Measurements from ENCODE around the gene ETV1.

ETV1 gene

DNA sequence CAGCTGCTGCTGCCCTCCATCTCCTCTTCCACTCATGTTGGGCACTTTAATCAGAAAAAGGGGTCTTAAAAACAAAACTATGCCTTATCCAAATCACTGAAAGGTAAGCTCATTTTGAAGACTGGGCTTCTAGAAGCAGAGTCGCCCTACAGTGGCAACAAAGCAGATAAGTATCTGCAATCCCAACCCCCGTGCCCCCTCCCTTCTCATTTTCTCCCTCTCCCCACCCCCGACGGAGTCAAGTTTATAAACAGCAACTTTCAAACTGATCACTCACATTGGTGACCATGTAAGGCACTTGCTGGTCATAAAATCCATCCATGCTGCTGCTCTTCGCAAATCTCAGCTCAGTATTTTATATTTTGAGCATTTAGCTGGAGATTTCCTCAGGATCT, 738 bp downstream of the ETV1 start:
- peak overlapping the region; percentile 77 for H3K4me3 ChIP-seq (ENCODE audit: low read depth, low read length)
- TF ChIP-seq, protein P1, sequence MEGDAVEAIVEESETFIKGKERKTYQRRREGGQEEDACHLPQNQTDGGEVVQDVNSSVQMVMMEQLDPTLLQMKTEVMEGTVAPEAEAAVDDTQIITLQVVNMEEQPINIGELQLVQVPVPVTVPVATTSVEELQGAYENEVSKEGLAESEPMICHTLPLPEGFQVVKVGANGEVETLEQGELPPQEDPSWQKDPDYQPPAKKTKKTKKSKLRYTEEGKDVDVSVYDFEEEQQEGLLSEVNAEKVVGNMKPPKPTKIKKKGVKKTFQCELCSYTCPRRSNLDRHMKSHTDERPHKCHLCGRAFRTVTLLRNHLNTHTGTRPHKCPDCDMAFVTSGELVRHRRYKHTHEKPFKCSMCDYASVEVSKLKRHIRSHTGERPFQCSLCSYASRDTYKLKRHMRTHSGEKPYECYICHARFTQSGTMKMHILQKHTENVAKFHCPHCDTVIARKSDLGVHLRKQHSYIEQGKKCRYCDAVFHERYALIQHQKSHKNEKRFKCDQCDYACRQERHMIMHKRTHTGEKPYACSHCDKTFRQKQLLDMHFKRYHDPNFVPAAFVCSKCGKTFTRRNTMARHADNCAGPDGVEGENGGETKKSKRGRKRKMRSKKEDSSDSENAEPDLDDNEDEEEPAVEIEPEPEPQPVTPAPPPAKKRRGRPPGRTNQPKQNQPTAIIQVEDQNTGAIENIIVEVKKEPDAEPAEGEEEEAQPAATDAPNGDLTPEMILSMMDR (IDR thresholded peaks at IDR 0.05; ENCODE audit: low read depth, low read length), result no peak
- in situ Hi-C loops (cut with HindIII; ENCODE audit: low sequenced_read_pairs), result no loop called here
- peak; percentile 71 for DNase-seq (ENCODE audit: low read depth, low spot score)

DNA sequence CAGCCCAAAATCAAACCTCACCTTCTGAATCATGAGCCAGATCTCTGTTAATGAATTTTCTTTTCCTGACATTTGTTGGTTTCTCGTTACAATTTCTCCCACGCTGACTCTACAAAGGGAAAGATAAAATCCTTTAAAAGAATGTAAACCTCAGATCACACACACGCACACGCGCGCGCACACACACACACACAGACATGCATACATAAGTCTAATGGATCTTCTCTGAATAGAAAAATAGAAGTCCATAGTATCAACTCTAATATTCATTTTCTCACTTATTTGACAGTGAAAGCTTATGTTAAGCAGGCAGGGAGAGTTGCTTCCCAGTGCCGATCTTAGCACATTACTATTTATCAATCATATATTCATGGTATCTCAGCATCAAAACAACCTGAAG, 1.4 kb downstream of the ETV1 start:
- DNase-seq (ENCODE audit: low read depth, low spot score), result peak; percentile 64
- H3K4me3 ChIP-seq (ENCODE audit: low read depth, low read length), result peak overlapping the region; percentile 77
- TF ChIP-seq, protein P1 (IDR thresholded peaks at IDR 0.05; ENCODE audit: low read depth, low read length), result no peak
- in situ Hi-C loops (cut with HindIII; ENCODE audit: low sequenced_read_pairs), result no loop called here

DNA sequence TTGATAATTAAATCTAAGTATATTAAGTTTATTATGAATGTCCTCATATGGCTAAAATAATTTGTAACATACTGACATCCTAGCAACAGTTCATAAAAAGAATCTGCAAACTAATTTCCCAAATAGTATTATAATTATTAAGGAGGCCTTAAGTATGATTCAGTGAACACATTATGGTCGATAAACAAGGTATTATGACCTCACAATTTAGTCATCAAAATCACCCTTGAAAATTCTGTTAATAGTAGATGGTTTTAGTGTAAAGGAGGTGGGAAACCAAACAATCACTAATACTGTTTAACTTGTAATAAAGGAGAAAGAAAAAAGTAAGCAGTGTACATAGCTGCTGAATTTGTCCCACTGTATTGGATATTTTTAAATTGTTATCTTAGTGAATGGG, 2.1 kb downstream of the ETV1 start:
- H3K4me3 ChIP-seq (ENCODE audit: low read depth, low read length), result peak overlapping the region; percentile 77
- TF ChIP-seq, protein P1 (IDR thresholded peaks at IDR 0.05; ENCODE audit: low read depth, low read length), result no peak
- DNase-seq (ENCODE audit: low read depth, low spot score), result peak; percentile 44
- in situ Hi-C loops (cut with HindIII; ENCODE audit: low sequenced_read_pairs), result no loop called here

GRCh38 chr7:13986208-13986607, 3.3 kb downstream of the ETV1 start:
- in situ Hi-C loops (cut with HindIII; ENCODE audit: low sequenced_read_pairs), result no loop called here
- peak overlapping the region; percentile 35 for H3K4me3 ChIP-seq (ENCODE audit: low read depth, low read length)
- DNase-seq (ENCODE audit: low read depth, low spot score), result peak; percentile 18

GRCh38 chr7:13984831-13985685, 4.4 kb downstream of the ETV1 start:
- in situ Hi-C loops (cut with HindIII; ENCODE audit: low sequenced_read_pairs), result no loop called here
- DNase-seq (ENCODE audit: low read depth, low spot score), result peak; percentile 21
- TF ChIP-seq, protein P1 (IDR thresholded peaks at IDR 0.05; ENCODE audit: low read depth, low read length), result no peak
- peak overlapping the region; percentile 19 for H3K4me3 ChIP-seq (ENCODE audit: low read depth, low read length)

More at GRCh38 chr7:13986208-13986607, 3.3 kb downstream of the ETV1 start:
- TF ChIP-seq, protein P1 (IDR thresholded peaks at IDR 0.05; ENCODE audit: low read depth, low read length), result no peak

- DNase-seq (ENCODE audit: low read depth, low spot score), result no peak
- TF ChIP-seq, protein P1 (IDR thresholded peaks at IDR 0.05; ENCODE audit: low read depth, low read length), result no peak
- no peak overlapping the region for H3K4me3 ChIP-seq (ENCODE audit: low read depth, low read length)
- in situ Hi-C loops (cut with HindIII; ENCODE audit: low sequenced_read_pairs), result no loop called here
Measured at GRCh38 chr7:13984061-13984460, 5.4 kb downstream of the ETV1 start.

Data from astrocyte of the spinal cord (primary cell).